Stimulated activated CD8-positive, alpha-beta memory T cell treated with anti-CD3 and anti-CD28 coated beads, Interleukin-7, amount 100 ng/mL, for 4 hours (primary cell): ENCODE data around the gene KHDC1L.
"Not testable (repeated sequence)": the region's sequence is repeated elsewhere in the genome, so short reads cannot be mapped to it uniquely, and the experiment has no call there.

ENCODE experiments used
- DNase-seq, 2 donors: peaks; one replicate each; pipeline ENCODE4 v3.0.0-alpha.2; 2020; ENCODE audit warnings: low read depth in 2 of 2

The KHDC1L gene, protein sequence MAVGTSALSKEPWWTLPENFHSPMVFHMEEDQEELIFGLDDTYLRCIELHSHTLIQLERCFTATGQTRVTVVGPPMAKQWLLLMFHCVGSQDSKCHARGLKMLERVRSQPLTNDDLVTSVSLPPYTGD

DNA sequence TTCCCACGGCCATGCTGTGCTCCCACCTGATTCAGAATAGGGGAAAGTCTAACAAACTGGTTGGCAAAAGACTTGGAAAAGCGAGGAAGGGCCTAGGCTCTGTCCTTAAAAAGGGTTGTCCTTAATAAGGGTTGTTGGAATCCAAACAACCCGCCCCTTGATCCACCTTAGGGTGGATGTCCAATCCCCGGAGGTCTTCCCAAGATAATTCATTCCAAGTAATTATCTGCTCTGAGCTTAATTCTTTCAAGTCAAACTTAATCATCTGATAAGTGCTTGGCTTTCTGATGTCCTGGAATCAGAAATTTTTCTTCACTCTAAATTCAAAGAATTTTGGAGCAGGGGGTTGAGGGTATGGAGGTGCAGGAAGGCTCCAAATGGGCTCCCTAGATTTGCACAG lies at the start of gene KHDC1L:
Gene KHDC1L (minus strand): TSS at position 101 of the 400 bp plus-strand sequence. CDS start 88 bp downstream, at position 13.
- no peak for DNase-seq

DNA sequence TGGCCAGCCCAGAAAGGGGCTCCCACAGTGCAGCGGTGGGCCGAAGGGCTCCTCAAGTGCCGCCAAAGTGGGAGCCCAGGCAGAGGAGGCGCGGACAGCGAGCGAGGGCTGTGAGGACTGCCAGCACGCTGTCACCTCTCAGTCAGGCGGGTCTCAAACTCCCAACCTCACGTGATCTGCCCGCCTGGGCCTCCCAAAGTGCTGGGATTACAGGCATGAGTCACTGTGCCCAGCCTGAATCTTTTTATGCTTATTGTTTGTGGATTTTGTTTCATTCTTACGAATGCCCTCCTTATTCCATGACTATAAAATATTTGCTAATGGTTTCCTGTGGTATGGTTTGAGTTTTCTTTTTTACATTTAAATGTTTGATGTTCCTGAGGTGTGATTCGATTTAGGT lies 44.0 kb upstream of the KHDC1L start:
- not testable (repeated sequence) for DNase-seq

DNA sequence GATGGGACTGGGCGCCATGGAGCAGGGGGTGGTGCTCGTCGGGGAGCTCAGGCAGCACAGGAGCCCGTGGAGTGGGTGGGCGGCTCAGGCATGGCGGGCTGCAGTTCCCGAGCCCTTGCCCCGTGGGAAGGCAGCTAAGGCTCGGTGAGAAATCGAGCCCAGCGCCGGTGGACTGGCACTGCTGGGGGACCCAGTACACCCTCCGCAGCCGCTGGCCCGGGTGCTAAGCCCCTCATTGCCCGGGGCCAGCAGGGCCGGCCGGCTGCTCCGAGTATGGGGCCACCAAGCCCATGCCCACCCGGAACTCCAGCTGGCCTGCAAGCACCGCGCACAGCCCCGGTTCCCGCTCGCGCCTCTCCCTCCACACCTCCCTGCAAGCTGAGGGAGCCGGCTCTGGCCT lies 43.6 kb upstream of the KHDC1L start:
- not testable (repeated sequence) for DNase-seq

GRCh38 chr6:73264446-73264845 lies 39.1 kb upstream of the KHDC1L start:
- no peak for DNase-seq

GRCh38 chr6:73263570-73263909 lies 38.2 kb upstream of the KHDC1L start:
- DNase-seq, result no peak

GRCh38 chr6:73262671-73263569 lies 37.6 kb upstream of the KHDC1L start, which contains the start of gene KHDC1:
TSS of gene KHDC1 (minus strand) at chr6:73263196. CDS start at chr6:73242517, 20,679 bp downstream.
- DNase-seq, result peak; percentile 8 to 55

DNA sequence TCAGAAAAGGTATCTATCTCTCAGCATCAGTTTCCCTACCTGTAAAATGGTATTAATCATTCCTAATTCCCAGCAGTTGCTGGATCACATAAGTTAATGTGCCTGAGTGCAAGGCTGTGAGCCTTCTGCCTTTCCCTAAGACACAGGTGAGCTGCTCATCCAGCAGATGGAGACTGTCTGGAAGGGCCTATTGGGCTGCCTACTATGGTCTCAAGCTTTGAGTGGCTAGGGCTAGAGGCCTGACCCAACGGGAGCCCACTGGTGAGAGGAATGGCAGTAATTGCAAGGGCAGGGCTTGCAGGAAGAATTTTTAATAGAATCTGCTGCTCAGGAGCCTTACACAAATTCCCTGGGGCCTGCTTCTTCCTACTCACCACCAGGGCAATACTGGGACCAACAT lies 33.4 kb upstream of the KHDC1L start:
- no peak for DNase-seq

DNA sequence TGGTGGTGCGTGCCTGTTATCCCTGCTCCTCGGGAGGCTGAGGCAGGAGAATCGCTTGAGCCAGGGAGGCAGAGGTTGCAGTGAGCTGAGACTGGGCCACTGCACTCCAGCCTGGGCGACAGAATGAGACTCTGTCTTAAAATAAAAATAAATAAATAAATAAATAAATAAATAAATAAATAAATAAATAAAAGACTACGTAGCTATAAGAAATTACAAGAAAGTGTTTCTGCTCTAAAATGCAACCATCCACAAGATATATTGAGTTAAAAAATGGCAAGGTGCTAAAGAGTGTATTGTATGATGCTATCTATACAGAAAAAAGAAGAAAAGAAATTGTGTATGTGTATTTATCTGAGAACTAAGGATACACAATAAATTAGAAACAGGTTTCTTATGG lies 29.0 kb upstream of the KHDC1L start:
- not testable (repeated sequence) for DNase-seq

GRCh38 chr6:73252703-73253102 lies 27.4 kb upstream of the KHDC1L start:
- no peak for DNase-seq

GRCh38 chr6:73250016-73250415 lies 24.7 kb upstream of the KHDC1L start:
- no peak for DNase-seq

DNA sequence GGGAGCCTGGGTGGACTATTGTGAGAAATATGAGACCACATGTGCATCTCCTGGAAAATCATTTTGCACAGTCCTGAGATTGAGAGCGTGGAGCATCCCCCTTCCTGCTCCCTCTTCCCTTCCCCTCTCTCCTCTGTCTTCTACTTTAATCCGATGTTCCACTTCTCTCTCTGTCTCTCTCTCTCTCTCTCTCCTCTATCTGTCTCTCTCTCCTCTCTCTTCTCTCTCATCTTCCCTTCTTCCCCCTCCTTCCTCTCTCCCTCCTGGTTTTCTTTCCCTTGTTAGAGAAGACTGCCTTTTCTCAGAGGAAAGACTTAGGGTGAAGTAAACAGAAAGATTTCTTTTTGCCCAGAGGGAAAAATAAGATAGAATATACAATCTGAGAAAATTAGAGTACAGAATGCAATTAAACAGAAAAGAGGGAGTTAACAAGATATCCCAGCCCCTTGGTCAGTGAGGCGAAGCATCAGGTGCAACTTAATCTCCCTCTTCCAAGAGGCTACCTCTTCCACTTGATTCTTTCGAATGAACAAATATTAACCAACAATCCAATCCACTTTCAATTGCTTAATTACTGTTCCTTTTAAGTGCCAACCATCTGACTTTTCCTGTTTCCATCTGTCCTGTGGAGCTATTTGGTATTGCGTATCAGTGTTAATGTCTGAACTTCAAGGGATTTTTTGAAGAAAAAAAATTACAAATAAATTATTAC lies 23.1 kb upstream of the KHDC1L start:
- DNase-seq, result no peak

- DNase-seq, result no peak
Measured at GRCh38 chr6:73242001-73242400, 16.7 kb upstream of the KHDC1L start.

DNA sequence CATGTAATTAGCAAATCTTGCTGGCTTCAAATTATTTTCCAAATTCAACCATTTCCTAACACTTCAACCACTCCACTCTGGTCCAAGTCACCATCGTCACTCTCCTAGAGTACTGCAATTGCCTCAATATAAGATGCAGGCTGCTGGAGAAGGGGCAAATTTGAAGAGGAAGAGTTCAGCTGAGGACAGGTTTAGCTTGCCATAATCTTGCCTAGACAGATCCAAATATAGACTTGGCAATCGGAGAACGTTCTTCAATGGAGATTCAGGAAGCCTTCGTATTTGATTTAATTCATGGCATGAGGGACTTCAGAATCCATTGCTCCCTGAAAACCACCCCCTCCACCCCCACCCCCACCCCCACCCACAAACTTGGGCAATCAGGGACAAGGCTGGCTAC lies 15.4 kb upstream of the KHDC1L start:
- no peak for DNase-seq

DNA sequence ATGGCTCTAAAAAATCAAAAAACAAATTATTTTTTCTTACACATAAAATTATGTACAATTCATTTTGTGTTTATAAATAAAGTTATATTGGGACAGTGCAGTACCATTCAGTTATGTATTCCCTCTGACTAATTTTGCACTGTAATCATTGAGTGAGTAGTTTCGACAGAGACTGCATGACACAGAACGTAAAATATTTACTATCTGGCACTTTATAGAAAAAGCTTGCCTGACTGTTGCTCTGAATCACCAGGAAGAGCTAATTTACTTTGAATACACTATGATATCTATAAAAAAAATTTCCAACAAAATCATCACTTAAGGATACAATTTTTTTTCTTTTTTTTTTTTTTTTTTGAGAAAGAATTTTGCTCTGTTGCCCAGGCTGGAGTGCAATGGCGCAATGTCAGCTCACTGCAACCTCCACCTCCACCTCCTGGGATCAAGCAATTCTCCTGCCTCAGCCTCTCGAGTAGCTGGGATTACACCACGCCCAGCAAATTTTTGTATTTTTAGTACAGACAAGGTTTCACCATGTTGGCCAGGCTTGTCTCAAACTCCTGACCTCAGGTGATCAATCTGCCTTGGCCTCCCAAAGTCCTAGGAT lies 11.0 kb upstream of the KHDC1L start:
- no peak for DNase-seq

DNA sequence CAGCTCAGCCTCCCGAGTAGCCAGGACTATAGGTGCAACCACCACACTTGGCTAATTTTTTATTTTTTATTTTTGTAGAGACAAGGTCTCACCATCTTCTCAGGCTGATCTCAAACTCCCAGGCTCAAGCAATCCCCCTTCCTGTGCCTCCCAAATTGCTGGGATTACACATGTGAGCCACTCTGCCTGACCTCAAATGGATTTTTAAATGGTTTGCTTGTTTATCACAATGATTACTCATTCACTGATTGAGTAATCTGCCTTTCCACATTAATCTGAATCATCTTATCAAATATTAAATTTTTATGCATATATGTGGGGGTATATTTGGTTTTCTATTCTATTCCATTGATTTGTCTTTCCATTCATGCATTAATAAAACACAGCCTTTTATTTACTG lies 9.4 kb upstream of the KHDC1L start:
- no peak for DNase-seq

GRCh38 chr6:73233971-73234370 lies 8.7 kb upstream of the KHDC1L start:
- DNase-seq, result not testable (repeated sequence)

GRCh38 chr6:73233048-73233447 lies 7.8 kb upstream of the KHDC1L start:
- no peak for DNase-seq

GRCh38 chr6:73231986-73232391 lies 6.7 kb upstream of the KHDC1L start:
- DNase-seq, result no peak

DNA sequence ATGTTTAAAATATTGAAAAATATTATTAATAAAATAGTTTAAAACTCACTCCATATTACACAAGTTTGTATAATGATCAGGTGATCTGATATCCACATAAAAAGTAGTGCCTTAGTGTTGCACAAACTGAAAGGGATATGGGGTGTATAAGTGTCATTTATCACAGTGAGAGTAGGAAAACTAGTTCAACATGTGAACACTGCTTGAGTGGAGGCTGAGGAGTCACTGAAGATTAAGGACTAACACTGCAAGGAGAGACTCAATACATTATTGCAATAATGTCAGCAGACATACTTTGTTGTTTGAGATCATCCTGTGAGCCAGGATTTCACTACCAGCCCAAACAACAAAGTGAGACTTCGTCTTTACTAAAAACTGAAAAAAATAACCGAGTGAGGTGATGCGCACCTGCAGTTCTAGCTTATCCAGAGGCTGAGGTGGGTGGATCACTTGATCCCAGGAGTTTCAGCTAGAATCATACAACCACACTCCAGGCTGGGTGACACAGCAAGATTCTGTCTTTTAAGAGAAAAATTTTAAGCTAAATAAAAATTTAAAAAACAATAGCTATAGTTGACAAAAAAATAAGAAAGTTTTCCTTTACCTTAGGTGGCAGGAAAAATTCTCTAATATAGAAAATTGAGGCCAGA lies 2.4 kb upstream of the KHDC1L start:
- no peak for DNase-seq

GRCh38 chr6:73216859-73217258 lies 8.4 kb downstream of the KHDC1L start:
- no peak for DNase-seq

DNA sequence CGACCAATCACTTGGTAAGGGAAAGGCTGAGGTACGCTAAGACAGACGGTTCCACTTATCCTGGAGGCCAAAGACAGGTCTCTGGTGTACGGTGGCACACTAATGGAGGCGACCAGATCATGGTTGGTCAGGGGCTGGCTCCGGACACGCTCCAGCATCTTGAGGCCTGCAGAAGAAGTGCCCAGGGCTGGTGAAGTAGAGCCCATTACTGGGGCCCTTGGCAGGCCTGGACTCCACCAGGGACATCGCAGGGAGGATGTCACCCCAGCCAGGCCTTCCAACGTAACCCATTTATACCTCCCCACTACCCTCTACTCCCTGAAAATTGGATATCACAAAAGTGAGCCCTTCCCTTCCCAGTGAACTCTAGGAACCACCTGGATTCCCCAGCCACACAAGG lies 16.2 kb downstream of the KHDC1L start:
- DNase-seq, result no peak
